ENCODE results near the gene PUSL1.

DNA sequence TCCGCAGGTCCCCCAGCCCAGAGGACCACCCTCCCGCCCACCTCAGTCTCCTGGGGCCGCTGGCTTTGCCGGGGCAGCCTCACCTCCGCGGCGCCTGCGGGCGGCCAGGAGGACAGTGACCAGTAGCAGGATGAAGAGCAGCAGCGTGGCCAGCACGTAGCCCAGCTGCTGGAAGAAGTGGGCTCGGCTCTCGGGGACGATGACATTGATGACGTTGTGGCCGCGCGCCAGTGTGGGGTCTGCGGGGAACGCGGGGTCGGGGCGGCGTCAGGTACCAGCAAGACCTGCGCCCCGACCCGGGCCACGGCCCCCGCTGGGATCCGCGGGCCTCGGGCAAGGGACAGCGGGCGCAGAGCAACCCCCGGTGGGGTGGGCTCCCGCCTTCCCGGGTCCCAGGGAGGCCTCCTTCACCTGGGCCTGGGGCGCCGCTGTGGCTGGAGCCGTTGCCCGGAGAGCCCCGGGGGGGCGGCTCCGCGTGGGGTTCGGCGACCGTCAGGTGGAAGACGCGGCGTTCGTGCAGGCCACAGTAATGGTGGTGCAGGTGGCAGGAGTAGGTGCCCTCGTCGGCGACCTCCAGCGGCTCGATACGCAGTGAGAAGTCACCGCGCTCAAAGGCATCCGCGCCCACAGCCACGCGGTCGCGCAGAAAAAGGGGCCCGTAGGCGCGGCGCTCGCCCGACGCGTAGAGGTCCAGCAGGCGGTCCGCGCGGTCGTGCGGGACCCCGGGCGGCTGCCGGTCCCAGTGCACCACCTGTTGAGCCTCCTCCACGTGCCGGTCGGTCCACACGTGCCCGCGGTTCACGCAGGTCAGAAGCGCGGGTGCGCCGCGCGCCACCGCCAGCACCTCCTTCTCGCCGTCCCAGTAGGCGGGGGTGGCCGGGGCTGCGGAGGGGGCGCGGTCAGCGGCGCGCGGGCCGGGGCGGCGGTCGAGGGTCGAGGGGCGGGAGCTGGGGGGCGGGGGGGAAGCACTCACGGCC, 46.2 kb downstream of the PUSL1 start:
- TF ChIP-seq EZH2 (IDR thresholded peaks at IDR 0.05; ENCODE audit: low read length, unreplicated experiment): no peak
- TF ChIP-seq, protein P1, sequence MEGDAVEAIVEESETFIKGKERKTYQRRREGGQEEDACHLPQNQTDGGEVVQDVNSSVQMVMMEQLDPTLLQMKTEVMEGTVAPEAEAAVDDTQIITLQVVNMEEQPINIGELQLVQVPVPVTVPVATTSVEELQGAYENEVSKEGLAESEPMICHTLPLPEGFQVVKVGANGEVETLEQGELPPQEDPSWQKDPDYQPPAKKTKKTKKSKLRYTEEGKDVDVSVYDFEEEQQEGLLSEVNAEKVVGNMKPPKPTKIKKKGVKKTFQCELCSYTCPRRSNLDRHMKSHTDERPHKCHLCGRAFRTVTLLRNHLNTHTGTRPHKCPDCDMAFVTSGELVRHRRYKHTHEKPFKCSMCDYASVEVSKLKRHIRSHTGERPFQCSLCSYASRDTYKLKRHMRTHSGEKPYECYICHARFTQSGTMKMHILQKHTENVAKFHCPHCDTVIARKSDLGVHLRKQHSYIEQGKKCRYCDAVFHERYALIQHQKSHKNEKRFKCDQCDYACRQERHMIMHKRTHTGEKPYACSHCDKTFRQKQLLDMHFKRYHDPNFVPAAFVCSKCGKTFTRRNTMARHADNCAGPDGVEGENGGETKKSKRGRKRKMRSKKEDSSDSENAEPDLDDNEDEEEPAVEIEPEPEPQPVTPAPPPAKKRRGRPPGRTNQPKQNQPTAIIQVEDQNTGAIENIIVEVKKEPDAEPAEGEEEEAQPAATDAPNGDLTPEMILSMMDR (conservative IDR thresholded peaks at IDR 0.05; ENCODE audit: low read depth, low read length): no peak

Measured in PC-3 (cell line).